NCI-H2227 (cell line): ENCODE measurements around the gene DHRS12.
A peak's percentile ranks its signal among the peaks of the same experiment; 100 is the strongest.

Experiments
- DNase-seq: peaks from one replicate; lab custom pipeline; 2025; ENCODE audit not compliant: unreplicated experiment; lab: John Stamatoyannopoulos, UW

DHRS12 gene

GRCh38 chr13:51764184-51765141 is 39.5 kb downstream of the DHRS12 start:
- DNase-seq: peak; percentile 12

GRCh38 chr13:51763486-51763885 is 40.5 kb downstream of the DHRS12 start:
- DNase-seq: no peak

GRCh38 chr13:51761643-51762350 is 42.2 kb downstream of the DHRS12 start:
- no peak for DNase-seq

- DNase-seq: no peak
Observed at GRCh38 chr13:51760592-51760991, 43.4 kb downstream of the DHRS12 start.

DNA sequence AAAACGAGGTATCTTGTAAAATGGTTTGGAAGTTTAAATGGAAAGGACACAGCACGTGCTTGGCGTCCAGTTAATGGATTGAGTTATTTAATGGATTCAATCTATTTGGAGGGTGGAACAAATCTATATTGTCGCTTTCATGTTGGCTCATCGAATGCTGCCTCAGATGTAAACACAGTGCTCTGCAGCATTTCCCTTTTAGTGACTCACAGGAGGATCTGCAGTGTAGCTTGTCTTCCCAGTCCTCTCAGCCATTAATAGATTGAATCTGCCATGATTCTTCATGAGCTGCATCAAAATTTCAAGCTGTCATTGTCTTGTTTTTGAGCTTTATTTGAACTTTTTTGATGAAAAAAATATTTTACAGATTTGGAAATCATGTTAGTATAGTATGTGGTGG is 44.7 kb downstream of the DHRS12 start:
- no peak for DNase-seq

DNA sequence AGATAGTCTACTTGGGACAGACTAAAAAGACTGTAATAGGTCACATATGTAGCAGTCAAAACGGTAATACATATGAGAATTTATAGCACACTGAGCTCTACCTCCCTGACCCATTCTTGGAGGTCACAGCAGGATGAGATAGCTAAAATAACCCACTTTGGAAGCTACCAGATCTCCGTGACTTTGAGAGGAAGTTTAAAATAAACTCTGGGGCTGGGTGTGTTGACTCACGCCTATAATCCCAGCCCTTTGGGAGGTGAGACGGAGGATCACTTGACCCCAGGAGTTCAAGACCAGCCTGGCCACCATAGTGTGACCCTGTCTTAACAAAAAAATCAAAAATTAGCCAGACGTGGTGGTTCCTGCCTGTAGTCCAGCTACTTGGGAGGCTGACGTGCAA is 45.3 kb downstream of the DHRS12 start:
- no peak for DNase-seq

GRCh38 chr13:51756651-51757050 is 47.3 kb downstream of the DHRS12 start:
- DNase-seq: no peak

DNA sequence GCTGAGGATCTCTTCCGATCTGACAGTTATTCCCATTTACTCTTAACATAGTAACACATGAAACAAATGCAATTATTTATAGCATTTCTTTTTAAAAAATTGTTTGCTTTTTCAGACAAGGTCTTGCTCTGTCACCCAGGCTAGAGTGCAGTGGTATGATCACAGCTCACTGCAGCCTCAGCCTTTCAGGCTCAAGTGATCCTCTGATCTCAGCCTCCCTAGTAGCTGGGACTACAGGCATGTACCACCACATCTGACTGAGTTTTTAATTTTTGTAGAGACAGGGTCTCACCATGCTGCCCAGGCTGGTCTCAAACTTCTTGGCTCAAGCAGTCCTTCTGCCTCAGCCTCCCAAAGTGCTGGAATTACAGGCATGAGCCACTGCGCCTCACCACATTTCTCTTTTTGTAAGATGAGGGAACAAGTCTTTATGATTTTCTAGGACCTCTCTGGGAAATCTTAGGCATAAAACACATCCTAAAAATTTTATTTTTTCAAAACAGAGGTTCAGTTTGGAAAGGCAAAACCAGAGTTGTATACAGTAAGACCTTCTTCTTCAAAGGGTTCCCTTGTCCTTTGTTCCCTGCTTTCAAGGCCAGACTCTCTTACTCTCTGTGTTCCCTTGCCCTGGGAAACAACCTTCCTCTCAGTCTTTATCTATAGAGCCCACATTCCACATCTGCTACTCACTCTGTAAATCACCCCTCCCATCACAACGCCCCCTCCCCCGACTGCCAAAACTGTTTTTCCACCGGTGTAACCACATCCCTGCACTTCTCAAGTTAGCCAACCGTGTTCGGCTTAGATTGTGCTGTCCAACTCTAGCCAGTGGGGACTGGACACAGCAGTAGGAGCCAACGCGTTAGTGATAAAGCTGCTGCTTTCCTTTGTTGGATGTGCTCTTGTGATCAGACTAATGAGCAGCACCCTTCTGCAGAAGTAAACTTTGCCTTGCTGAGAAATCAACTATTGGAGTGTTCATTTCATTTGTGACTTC is 56.2 kb downstream of the DHRS12 start:
- no peak for DNase-seq

DNA sequence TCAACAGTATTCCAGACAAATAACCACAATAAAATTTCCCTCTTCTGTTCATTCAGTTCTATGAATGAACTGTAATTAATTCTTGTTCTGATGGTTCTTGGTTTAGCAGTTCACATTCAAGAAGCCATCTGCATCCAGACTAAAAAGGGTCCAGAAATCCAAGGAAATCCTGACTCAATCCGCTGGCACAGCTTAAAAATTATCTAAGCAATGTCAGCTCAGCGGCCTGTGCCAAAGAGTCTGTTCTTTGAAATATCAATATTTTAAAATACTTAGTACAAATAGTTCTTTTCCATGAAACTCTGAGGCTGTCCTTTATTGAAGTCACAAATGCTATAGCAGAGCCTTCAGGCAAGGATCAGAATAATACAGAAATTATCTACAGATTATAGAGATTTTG is 57.2 kb downstream of the DHRS12 start:
- DNase-seq: no peak

- no peak for DNase-seq
Observed at GRCh38 chr13:51745243-51745642, 58.7 kb downstream of the DHRS12 start.

GRCh38 chr13:51742611-51743010 is 61.4 kb downstream of the DHRS12 start:
- DNase-seq: no peak

DNA sequence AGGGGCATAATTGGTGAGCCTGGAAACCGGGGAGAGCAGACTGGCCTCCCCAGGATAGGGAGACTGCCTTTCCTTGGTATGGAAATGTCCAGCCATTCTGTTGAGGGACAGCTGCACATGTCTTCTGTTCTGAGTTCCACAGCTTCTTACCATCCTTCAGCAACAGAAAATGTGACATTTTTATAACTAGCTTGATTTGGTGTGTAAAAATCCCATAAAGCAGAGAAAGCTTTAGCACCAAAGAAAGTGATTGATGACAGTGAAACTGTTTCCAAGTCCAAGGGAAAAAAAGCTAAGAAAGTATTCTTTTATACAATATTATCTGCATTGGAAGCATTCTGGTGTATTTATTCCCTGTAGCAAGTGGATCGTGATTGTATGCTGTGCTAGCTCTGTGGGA is 61.9 kb downstream of the DHRS12 start:
- no peak for DNase-seq

DNA sequence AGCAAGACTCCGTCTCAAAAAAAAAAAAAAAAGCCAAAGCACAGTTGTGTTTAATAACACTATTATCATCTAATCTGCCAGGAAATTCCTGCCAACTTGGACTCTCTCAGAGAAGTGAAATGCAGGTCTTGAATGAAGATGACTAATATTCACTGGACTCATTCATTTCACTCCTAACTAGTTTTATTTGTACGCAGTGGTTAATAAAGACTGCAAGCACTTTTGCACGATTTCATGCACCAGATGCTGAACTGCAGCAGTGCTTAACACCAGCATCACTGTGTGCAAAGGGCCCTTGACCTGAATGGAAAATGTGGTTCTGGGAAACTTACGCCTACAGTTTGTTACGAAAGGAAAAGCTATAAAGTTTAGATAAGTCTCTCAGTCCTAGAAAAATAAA is 63.3 kb downstream of the DHRS12 start:
- no peak for DNase-seq

DNA sequence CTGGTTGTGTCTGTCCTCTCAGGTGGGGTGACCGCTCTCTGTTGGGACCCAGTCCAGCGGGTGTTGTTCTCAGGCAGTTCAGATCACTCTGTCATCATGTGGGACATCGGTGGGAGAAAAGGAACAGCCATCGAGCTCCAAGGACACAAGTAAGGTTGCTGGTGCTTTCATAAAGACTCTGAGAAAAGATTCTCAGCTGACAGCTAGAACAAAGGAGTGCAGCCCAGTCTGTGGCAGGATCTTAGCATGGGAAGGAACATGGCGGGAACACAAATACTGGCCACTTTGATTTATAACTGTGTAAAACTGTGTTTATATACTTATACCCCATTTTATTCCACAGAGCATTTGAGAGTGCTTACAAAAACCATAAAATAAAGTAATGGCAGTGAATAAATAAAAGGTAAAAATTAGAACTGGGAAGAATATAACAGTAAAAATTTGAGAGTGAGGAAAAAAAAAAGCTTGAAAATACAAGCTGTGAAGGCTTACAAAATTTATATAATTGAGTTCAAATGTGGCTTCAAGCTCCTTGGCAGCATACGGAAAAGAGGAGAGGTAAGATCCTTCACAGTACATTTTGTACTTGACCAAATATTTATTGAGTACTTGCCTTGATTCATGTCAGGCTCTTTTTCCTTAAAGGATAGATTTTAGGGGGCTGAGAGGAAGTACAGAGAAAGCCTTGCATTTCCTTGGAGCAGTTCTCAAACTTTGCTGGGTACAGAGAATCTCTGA is 64.8 kb downstream of the DHRS12 start:
- no peak for DNase-seq

DNA sequence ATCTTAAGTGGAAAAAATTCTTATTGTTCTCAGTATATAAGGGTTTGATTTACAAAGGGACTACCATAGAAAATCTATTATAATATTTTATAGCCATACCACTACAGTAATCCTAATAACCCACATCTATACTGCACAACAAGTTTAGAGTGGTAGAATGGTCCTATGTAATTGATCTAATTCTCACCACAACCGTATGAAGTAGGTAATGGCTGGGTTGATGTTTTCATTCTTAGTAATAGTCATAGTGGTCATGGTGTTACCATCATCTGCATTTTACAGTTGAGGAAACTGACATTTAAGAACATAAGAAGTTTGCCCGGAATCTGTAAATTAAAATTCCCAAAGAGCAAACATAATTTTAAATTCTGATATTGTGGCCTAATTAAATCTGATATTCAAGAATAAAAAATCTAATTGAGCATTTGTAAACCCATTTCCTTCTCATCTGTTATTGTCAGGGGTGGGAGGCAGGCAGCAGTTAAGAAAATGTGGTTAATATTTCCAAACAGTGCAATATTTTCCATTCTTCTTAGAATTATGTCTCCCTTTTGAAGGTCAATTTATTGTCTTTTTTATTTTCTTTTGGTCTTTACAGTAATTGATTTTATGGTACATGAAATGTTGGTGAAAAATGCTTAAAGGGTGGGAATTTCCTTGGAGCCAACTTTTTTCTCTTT is 65.6 kb downstream of the DHRS12 start:
- DNase-seq: no peak

- DNase-seq: no peak
Observed at GRCh38 chr13:51737609-51738008, 66.4 kb downstream of the DHRS12 start.

- no peak for DNase-seq
Observed at GRCh38 chr13:51734786-51735185, 69.2 kb downstream of the DHRS12 start.

GRCh38 chr13:51733374-51734298 is 70.3 kb downstream of the DHRS12 start:
- DNase-seq: no peak

DNA sequence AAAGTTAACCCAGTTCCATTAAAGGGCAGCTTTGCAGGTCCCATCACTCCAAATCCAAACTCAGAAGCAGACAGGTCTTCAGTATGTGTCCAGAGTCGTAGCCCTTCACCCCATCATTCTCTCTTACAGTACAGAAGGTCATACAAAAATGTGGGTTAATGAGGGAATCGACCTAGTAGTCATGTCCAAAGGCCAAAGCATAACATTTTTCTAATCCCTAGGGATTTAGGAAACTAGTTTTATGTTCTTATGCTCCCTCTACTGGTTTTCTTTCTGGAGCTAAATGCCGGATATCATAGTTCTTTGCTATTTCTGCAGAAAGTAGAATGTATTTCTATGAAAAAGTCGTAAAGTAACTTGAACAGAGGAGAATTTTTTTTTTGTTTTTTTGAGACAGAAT is 72.2 kb downstream of the DHRS12 start:
- no peak for DNase-seq
